Hepatocyte (in vitro differentiated cells): Measurements from ENCODE around the gene NUDT13. TPM values are rescaled to one million over a fixed set of nuclear protein-coding genes. Genes with fewer than 3 reads are reported as not detected.
"Not testable (repeated sequence)": the region's sequence is repeated elsewhere in the genome, so short reads cannot be mapped to it uniquely, and the experiment has no call there.

ENCODE experiments used
- DNase-seq: peaks from one replicate; pipeline ENCODE4 v3.0.0-alpha.2; 2016; ENCODE audit warnings: low spot score
- H2AFZ ChIP-seq: fragments of 200-600 bp; sonication (generic); 2 replicates; pipeline ENCODE4 v1.6.0; 2016; ENCODE audit warnings: antibody characterized with exemption, mild to moderate bottlenecking
- H3K27ac ChIP-seq: fragments of 200-600 bp; sonication (generic); 2 replicates; pipeline ENCODE4 v1.5.1; 2016; ENCODE audit warnings: mild to moderate bottlenecking
- H3K27me3 ChIP-seq: fragments of 200-600 bp; sonication (generic); 2 replicates; pipeline ENCODE4 v1.6.1; 2016
- H3K36me3 ChIP-seq: fragments of 200-600 bp; sonication (generic); replicated peaks from 2 replicates; pipeline ENCODE4 v1.5.1; 2016; ENCODE audit warnings: low read depth; ENCODE audit not compliant: insufficient read depth
- H3K4me1 ChIP-seq: fragments of 200-600 bp; sonication (generic); 2 replicates; pipeline ENCODE4 v1.5.1; 2016; ENCODE audit warnings: mild to moderate bottlenecking, moderate library complexity; ENCODE audit not compliant: insufficient read depth
- H3K4me2 ChIP-seq: fragments of 200-600 bp; sonication (generic); 2 replicates; pipeline ENCODE4 v1.6.0; 2016
- H3K4me3 ChIP-seq: fragments of 200-600 bp; sonication (generic); 2 replicates; pipeline ENCODE4 v1.5.1; 2016; ENCODE audit warnings: mild to moderate bottlenecking
- H3K79me2 ChIP-seq: fragments of 200-600 bp; sonication (generic); 2 replicates; pipeline ENCODE4 v1.6.0; 2017; ENCODE audit warnings: mild to moderate bottlenecking
- H3K9me2 ChIP-seq: fragments of 200-600 bp; sonication (generic); replicated peaks from 2 replicates; pipeline ENCODE4 v1.6.0; 2017; ENCODE audit warnings: mild to moderate bottlenecking; ENCODE audit not compliant: insufficient read depth
- H3K9me3 ChIP-seq: fragments of 200-600 bp; sonication (generic); 2 replicates; pipeline ENCODE4 v1.5.1; 2016; ENCODE audit warnings: low read depth, mild to moderate bottlenecking
- H4K20me1 ChIP-seq: fragments of 200-600 bp; sonication (generic); 2 replicates; pipeline ENCODE4 v1.6.0; 2016; ENCODE audit warnings: mild to moderate bottlenecking; ENCODE audit not compliant: insufficient read depth, poor library complexity, severe bottlenecking
- CTCF ChIP-seq: fragments of 200-600 bp; sonication (generic); IDR thresholded peaks from 2 replicates; pipeline ENCODE4 v1.5.1; 2016; ENCODE audit warnings: antibody characterized with exemption, mild to moderate bottlenecking; ENCODE audit not compliant: poor library complexity
- EZH2 ChIP-seq: fragments of 200-600 bp; sonication (generic); IDR thresholded peaks from 2 replicates; pipeline ENCODE4 v1.6.1; 2016; ENCODE audit warnings: antibody characterized with exemption, mild to moderate bottlenecking, borderline replicate concordance
- EZH2phosphoT487 ChIP-seq: fragments of 200-600 bp; sonication (generic); IDR thresholded peaks from one replicate; pipeline ENCODE4 v1.6.1; 2018; ENCODE audit warnings: antibody characterized with exemption, mild to moderate bottlenecking, low read depth, moderate library complexity; ENCODE audit not compliant: unreplicated experiment, severe bottlenecking
- WGBS: methylation state at CpG from one replicate; pipeline ENCODE4 v1.1.6; 2016; ENCODE audit warnings: low lambda C conversion rate; ENCODE audit errors: missing lambda C conversion rate; 5-methylcytosine and 5-hydroxymethylcytosine counted together
- polyA plus RNA-seq: library from polyadenylated mRNA; unstranded; fragments of >200 nt; fragmentation: Nextera tagmentation; extraction: Ambion mirVana; gene quantifications from 2 replicates; pipeline ENCODE4 v1.2.1, GENCODE V29; 2016
- total RNA-seq: library from RNA; depleted of rRNA; stranded (reverse); fragments of >200 nt; gene quantifications from 2 replicates; pipeline ENCODE4 v1.2.3, GENCODE V29; 2014

Gene NUDT13
- total and polyA plus RNA-seq, 2 experiments from 2014 or later = 2.1 to 3.4 TPM

GRCh38 chr10:73099141-73099540 lies 11.1 kb upstream of the NUDT13 start:
- no peaks in the 10 kb centered on the region for H3K27me3 ChIP-seq
- peaks cover 8% of the 10 kb centered on the region for H3K79me2 ChIP-seq
- H3K9me3 ChIP-seq = no peaks in the 10 kb centered on the region
- H3K4me1 ChIP-seq = peaks cover 13% of the 10 kb centered on the region
- H3K27ac ChIP-seq = no peak overlapping the region
- H4K20me1 ChIP-seq = no peaks in the 10 kb centered on the region
- no peak overlapping the region for H3K4me3 ChIP-seq
- H3K9me2 ChIP-seq = no peaks in the 10 kb centered on the region
- no peak for DNase-seq
- 77% methylated on average over 1 of the region's 1 CpG for WGBS
- no peaks in the 10 kb centered on the region for H3K36me3 ChIP-seq
- H3K4me2 ChIP-seq = no peak overlapping the region
- no peak overlapping the region for H2AFZ ChIP-seq
- TF ChIP-seq EZH2 (no peak), EZH2phosphoT487 (no peak), CTCF (no peak)

GRCh38 chr10:73106301-73106700 lies 4.0 kb upstream of the NUDT13 start:
- Histone ChIP-seq H3K9me3 (no peaks in the 10 kb centered on the region), H4K20me1 (no peaks in the 10 kb centered on the region), H3K27me3 (no peaks in the 10 kb centered on the region), H3K9me2 (no peaks in the 10 kb centered on the region), H3K4me3 (no peak overlapping the region), H3K79me2 (no peaks in the 10 kb centered on the region), H2AFZ (no peak overlapping the region), H3K4me1 (no peaks in the 10 kb centered on the region), H3K27ac (no peak overlapping the region), H3K4me2 (no peak overlapping the region), H3K36me3 (no peaks in the 10 kb centered on the region)
- no peak for DNase-seq
- TF ChIP-seq EZH2 (no peak), CTCF (no peak), EZH2phosphoT487 (no peak)
- 76% methylated on average over 3 of the region's 3 CpGs for WGBS

- not testable (repeated sequence) for H3K4me1 ChIP-seq, H2AFZ ChIP-seq, H4K20me1 ChIP-seq, H3K9me2 ChIP-seq, H3K79me2 ChIP-seq, H3K36me3 ChIP-seq, DNase-seq, H3K27ac ChIP-seq, H3K4me3 ChIP-seq, H3K4me2 ChIP-seq, H3K9me3 ChIP-seq, H3K27me3 ChIP-seq
- 95% methylated on average over 4 of the region's 4 CpGs for WGBS
Observed at GRCh38 chr10:73109248-73109652, 1.0 kb upstream of the NUDT13 start.

- not testable (repeated sequence) for H3K4me1 ChIP-seq, H2AFZ ChIP-seq, H3K9me2 ChIP-seq, H3K9me3 ChIP-seq, H3K79me2 ChIP-seq, H3K4me3 ChIP-seq, H3K36me3 ChIP-seq, H4K20me1 ChIP-seq, DNase-seq, H3K27me3 ChIP-seq
- WGBS = 96% methylated on average over 13 of the region's 13 CpGs
- H3K27ac ChIP-seq = peak overlapping the region; percentile 91
- peak overlapping the region; percentile 12 for H3K4me2 ChIP-seq
Observed at GRCh38 chr10:73112032-73112431, 1.8 kb downstream of the NUDT13 start.

- H4K20me1 ChIP-seq = no peaks in the 10 kb centered on the region
- H3K27me3 ChIP-seq = no peaks in the 10 kb centered on the region
- DNase-seq = no peak
- WGBS = 94% methylated on average over 1 of the region's 1 CpG
- no peak overlapping the region for H3K4me2 ChIP-seq
- no peaks in the 10 kb centered on the region for H3K9me2 ChIP-seq
- H3K36me3 ChIP-seq = no peaks in the 10 kb centered on the region
- no peak overlapping the region for H3K4me3 ChIP-seq
- H3K4me1 ChIP-seq = no peaks in the 10 kb centered on the region
- no peak overlapping the region for H2AFZ ChIP-seq
- H3K27ac ChIP-seq = no peak overlapping the region
- no peaks in the 10 kb centered on the region for H3K9me3 ChIP-seq
- H3K79me2 ChIP-seq = peaks cover 2% of the 10 kb centered on the region
- no peak for TF ChIP-seq CTCF
- no peak for TF ChIP-seq EZH2
- TF ChIP-seq EZH2phosphoT487 = no peak
Observed at GRCh38 chr10:73113551-73113950, 3.3 kb downstream of the NUDT13 start.
